Activated CD8-positive, alpha-beta memory T cell treated with anti-CD3 and anti-CD28 coated beads, Interleukin-2, amount 50 U/mL, for 1 hour (primary cell): ENCODE measurements around the gene ANKFN1.

ENCODE experiments used
- DNase-seq: peaks from one replicate; pipeline ENCODE4 v3.0.0-alpha.2; 2020; ENCODE audit errors: extremely low read depth

Gene ANKFN1

GRCh38 chr17:56152874-56153602 lies at the start of gene ANKFN1:
Gene ANKFN1, plus strand, starts transcription at chr17:56153475. Its CDS starts 59,193 bp downstream, at chr17:56212668.
- DNase-seq, result no peak

- DNase-seq, result no peak
Measured at GRCh38 chr17:56108811-56109284, 44.4 kb upstream of the ANKFN1 start.

GRCh38 chr17:56109836-56110235 lies 43.4 kb upstream of the ANKFN1 start:
- no peak for DNase-seq

GRCh38 chr17:56110463-56111135 lies 42.7 kb upstream of the ANKFN1 start:
- DNase-seq, result no peak

- no peak for DNase-seq
Measured at GRCh38 chr17:56111706-56112485, 41.4 kb upstream of the ANKFN1 start.

GRCh38 chr17:56113486-56113885 lies 39.8 kb upstream of the ANKFN1 start:
- DNase-seq, result no peak

- no peak for DNase-seq
Measured at GRCh38 chr17:56114469-56114868, 38.8 kb upstream of the ANKFN1 start.

GRCh38 chr17:56119191-56119590 lies 34.1 kb upstream of the ANKFN1 start:
- DNase-seq, result no peak

GRCh38 chr17:56119936-56120335 lies 33.3 kb upstream of the ANKFN1 start:
- no peak for DNase-seq

GRCh38 chr17:56121191-56122051 lies 31.9 kb upstream of the ANKFN1 start:
- no peak for DNase-seq

GRCh38 chr17:56125830-56126819 lies 27.1 kb upstream of the ANKFN1 start:
- DNase-seq, result no peak

GRCh38 chr17:56130026-56130425 lies 23.2 kb upstream of the ANKFN1 start:
- DNase-seq, result no peak

- no peak for DNase-seq
Measured at GRCh38 chr17:56130631-56131030, 22.6 kb upstream of the ANKFN1 start.

GRCh38 chr17:56131431-56131830 lies 21.8 kb upstream of the ANKFN1 start:
- DNase-seq, result no peak

GRCh38 chr17:56136301-56136700 lies 17.0 kb upstream of the ANKFN1 start:
- no peak for DNase-seq

- no peak for DNase-seq
Measured at GRCh38 chr17:56141046-56141839, 12.0 kb upstream of the ANKFN1 start.

GRCh38 chr17:56142325-56142724 lies 10.9 kb upstream of the ANKFN1 start:
- no peak for DNase-seq

GRCh38 chr17:56142781-56143180 lies 10.5 kb upstream of the ANKFN1 start:
- DNase-seq, result no peak

- no peak for DNase-seq
Measured at GRCh38 chr17:56144223-56144622, 9.1 kb upstream of the ANKFN1 start.
